GM23338 (cell line): ENCODE measurements around the gene IL20. TPM values are rescaled to one million over a fixed set of nuclear protein-coding genes. Genes with fewer than 3 reads are reported as not detected.

Source experiments
- ATAC-seq: fragments of 200-7000 bp; cut with Tn5 transposase; 3 replicates; pipeline ENCODE4 v1.9.1; 2020
- DNase-seq: peaks from one replicate; pipeline ENCODE4 v3.0.0-alpha.2; 2015; ENCODE audit warnings: low spot score
- H2AFZ ChIP-seq: fragments of 200-600 bp; sonication (generic); 2 replicates; pipeline ENCODE4 v1.8.0; 2016; ENCODE audit warnings: antibody characterized with exemption, mild to moderate bottlenecking, moderate library complexity
- H3F3A ChIP-seq: fragments of 200-600 bp; sonication (generic); replicated peaks from 2 replicates; pipeline ENCODE4 v1.8.0; 2017; ENCODE audit warnings: antibody characterized with exemption, mixed run types, low read depth
- H3K27ac ChIP-seq: fragments of 200-600 bp; sonication (generic); 2 replicates; pipeline ENCODE4 v1.6.1; 2016; ENCODE audit warnings: low read depth
- H3K27me3 ChIP-seq: fragments of 200-600 bp; sonication (generic); 2 replicates; pipeline ENCODE4 v1.8.0; 2016; ENCODE audit warnings: mild to moderate bottlenecking, mixed run types, moderate library complexity; ENCODE audit not compliant: insufficient read depth
- H3K36me3 ChIP-seq: fragments of 200-600 bp; sonication (generic); 2 replicates; pipeline ENCODE4 v1.8.0; 2016; ENCODE audit warnings: mild to moderate bottlenecking; ENCODE audit not compliant: insufficient read depth
- H3K4me1 ChIP-seq: fragments of 200-600 bp; sonication (generic); 2 replicates; pipeline ENCODE4 v1.8.0; 2016; ENCODE audit warnings: mild to moderate bottlenecking, moderate library complexity; ENCODE audit not compliant: insufficient read depth
- H3K4me2 ChIP-seq: fragments of 200-600 bp; sonication (generic); 2 replicates; pipeline ENCODE4 v1.7.1; 2017; ENCODE audit warnings: mixed run types
- H3K4me3 ChIP-seq: fragments of 200-600 bp; sonication (generic); 2 replicates; pipeline ENCODE4 v1.6.1; 2016; ENCODE audit warnings: mixed run types
- H3K79me2 ChIP-seq: fragments of 200-600 bp; sonication (generic); replicated peaks from 2 replicates; pipeline ENCODE4 v1.8.0; 2017; ENCODE audit warnings: mild to moderate bottlenecking; ENCODE audit not compliant: insufficient read depth
- H3K9me2 ChIP-seq: fragments of 200-600 bp; sonication (generic); 2 replicates; pipeline ENCODE4 v1.8.0; 2017; ENCODE audit not compliant: insufficient read depth
- H4K20me1 ChIP-seq: fragments of 200-600 bp; sonication (generic); replicated peaks from 2 replicates; pipeline ENCODE4 v1.8.0; 2017; ENCODE audit warnings: mild to moderate bottlenecking; ENCODE audit not compliant: insufficient read depth
- H3K27ac Mint-ChIP-seq: 2 replicates; pipeline ENCODE4 v1.8.0; 2020; ENCODE audit warnings: inconsistent platforms, mild to moderate bottlenecking, moderate library complexity, mixed read lengths
- H3K27me3 Mint-ChIP-seq: 3 replicates; pipeline ENCODE4 v1.8.0; 2022; ENCODE audit warnings: low read depth, mild to moderate bottlenecking, moderate library complexity, mixed read lengths, inconsistent platforms; ENCODE audit not compliant: insufficient read depth, poor library complexity
- H3K36me3 Mint-ChIP-seq: 3 replicates; pipeline ENCODE4 v1.8.0; 2021; ENCODE audit warnings: low read depth, mild to moderate bottlenecking, inconsistent platforms, moderate library complexity, mixed read lengths
- H3K4me1 Mint-ChIP-seq: 3 replicates; pipeline ENCODE4 v1.8.0; 2020; ENCODE audit warnings: mild to moderate bottlenecking, inconsistent platforms, mixed read lengths
- H3K4me3 Mint-ChIP-seq: 3 replicates; pipeline ENCODE4 v1.8.0; 2021; ENCODE audit warnings: moderate library complexity, mild to moderate bottlenecking, inconsistent platforms, mixed read lengths
- H3K9me3 Mint-ChIP-seq: 3 replicates; pipeline ENCODE4 v1.8.0; 2020; ENCODE audit warnings: moderate library complexity, mild to moderate bottlenecking, inconsistent platforms, mixed read lengths
- CTCF ChIP-seq, 2 experiments: fragments of 200-600 bp in 1 of 2; sonication (generic) in 1 of 2; conservative IDR thresholded peaks; 2 replicates each; pipeline versions ENCODE4 v1.5.1 to v1.6.1; 2016 to 2017; ENCODE audit warnings: antibody characterized with exemption in 2 of 2, low read depth in 2 of 2, mild to moderate bottlenecking in 2 of 2, moderate library complexity in 1 of 2
- ETS1 ChIP-seq: IDR thresholded peaks from 2 replicates; pipeline ENCODE4 v1.6.1; 2016; ENCODE audit warnings: antibody characterized with exemption
- EZH2 ChIP-seq: fragments of 200-600 bp; sonication (generic); IDR thresholded peaks from one replicate; pipeline ENCODE4 v1.8.0; 2017; ENCODE audit warnings: antibody characterized with exemption, mild to moderate bottlenecking, low read depth; ENCODE audit not compliant: unreplicated experiment
- POLR2AphosphoS5 ChIP-seq: IDR thresholded peaks from 2 replicates; pipeline ENCODE4 v1.6.1; 2016; ENCODE audit warnings: antibody characterized with exemption, low read depth
- STAT1 ChIP-seq: IDR thresholded peaks from one replicate; pipeline ENCODE4 v1.6.1; 2016; ENCODE audit warnings: antibody characterized with exemption; ENCODE audit not compliant: unreplicated experiment
- ZNF114 ChIP-seq: fragments of 250-450 bp; sonication (Bioruptor Pico); IDR thresholded peaks from 2 replicates; pipeline ENCODE4 v1.5.0; 2020; ENCODE audit warnings: mild to moderate bottlenecking, moderate library complexity
- ZNF462 ChIP-seq: fragments of 250-450 bp; sonication (Bioruptor Pico); IDR thresholded peaks from 2 replicates; pipeline ENCODE4 v1.5.0; 2020; ENCODE audit warnings: mild to moderate bottlenecking, moderate library complexity
- polyA plus RNA-seq: library from polyadenylated mRNA; unstranded; fragments of >200 nt; fragmentation: Nextera tagmentation; extraction: Ambion mirVana; gene quantifications from 2 replicates; pipeline ENCODE4 v1.2.1, GENCODE V29; 2016
- total RNA-seq: library from RNA; depleted of rRNA; stranded (reverse); fragments of >200 nt; shearing (Covaris generic); gene quantifications from 2 replicates; pipeline ENCODE4 v1.2.3, GENCODE V29; 2014

IL20 gene
- total and polyA plus RNA-seq, 2 experiments from 2014 or later = not detected

- TF ChIP-seq ZNF462 (no peak), POLR2AphosphoS5 (no peak), ZNF114 (CRISPR knock-in tag) (no peak), EZH2 (no peak)
These were observed 31.8 kb downstream of the IL20 start, which contains the start of gene IL24 (continued) for GRCh38 chr1:206897175-206897574.

GRCh38 chr1:206898089-206898914 is 32.9 kb downstream of the IL20 start:
- Histone ChIP-seq H3K4me3 (no peak overlapping the region), H3K4me1 (no peaks in the 10 kb centered on the region), H3K27ac (no peak overlapping the region), H4K20me1 (no peaks in the 10 kb centered on the region), H3F3A (no peaks in the 10 kb centered on the region), H3K79me2 (no peaks in the 10 kb centered on the region), H3K36me3 (no peaks in the 10 kb centered on the region), H3K4me2 (no peak overlapping the region), H3K27me3 (no peaks in the 10 kb centered on the region), H3K9me2 (0 out of 2 replicates have a peak, but pooled peaks cover 6% of the 10 kb centered on the region), H2AFZ (no peak overlapping the region)
- Mint-ChIP-seq H3K36me3 (no peaks in the 10 kb centered on the region), H3K4me1 (peaks cover 2% of the 10 kb centered on the region; the same call in 2 of the 3 replicates), H3K4me3 (no peak overlapping the region), H3K27ac (no peak overlapping the region), H3K9me3 (no peaks in the 10 kb centered on the region), H3K27me3 (peaks cover 5% of the 10 kb centered on the region)
- DNase-seq (no peak), ATAC-seq (no peak)
- TF ChIP-seq CTCF (conservative IDR thresholded peaks at IDR 0.05; ENCODE audit: low read depth in 2 of 2) (no peak), EZH2 (no peak), ETS1 (no peak), STAT1 (no peak)
